Measurements from ENCODE around the gene BHLHA15.

DNA sequence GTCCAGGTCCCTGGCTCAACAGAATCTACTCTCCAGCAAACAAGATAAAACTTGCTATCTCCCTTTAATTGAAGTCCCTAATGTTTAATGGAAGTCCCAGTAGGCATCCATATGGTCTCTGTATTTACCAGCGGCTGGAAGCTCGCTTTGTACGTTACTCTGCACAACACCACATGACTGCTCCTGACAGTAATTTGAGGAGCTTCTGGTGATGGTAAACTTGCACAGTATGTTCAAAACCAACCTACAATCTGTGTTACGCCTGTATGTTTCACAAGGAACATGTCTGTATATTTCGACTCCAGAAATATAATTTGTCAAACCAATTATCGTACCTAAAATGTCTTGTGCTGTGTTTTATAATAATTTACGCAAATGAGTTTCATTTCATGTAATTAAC lies 45.2 kb downstream of the BHLHA15 start:
- TF ChIP-seq, protein P1, sequence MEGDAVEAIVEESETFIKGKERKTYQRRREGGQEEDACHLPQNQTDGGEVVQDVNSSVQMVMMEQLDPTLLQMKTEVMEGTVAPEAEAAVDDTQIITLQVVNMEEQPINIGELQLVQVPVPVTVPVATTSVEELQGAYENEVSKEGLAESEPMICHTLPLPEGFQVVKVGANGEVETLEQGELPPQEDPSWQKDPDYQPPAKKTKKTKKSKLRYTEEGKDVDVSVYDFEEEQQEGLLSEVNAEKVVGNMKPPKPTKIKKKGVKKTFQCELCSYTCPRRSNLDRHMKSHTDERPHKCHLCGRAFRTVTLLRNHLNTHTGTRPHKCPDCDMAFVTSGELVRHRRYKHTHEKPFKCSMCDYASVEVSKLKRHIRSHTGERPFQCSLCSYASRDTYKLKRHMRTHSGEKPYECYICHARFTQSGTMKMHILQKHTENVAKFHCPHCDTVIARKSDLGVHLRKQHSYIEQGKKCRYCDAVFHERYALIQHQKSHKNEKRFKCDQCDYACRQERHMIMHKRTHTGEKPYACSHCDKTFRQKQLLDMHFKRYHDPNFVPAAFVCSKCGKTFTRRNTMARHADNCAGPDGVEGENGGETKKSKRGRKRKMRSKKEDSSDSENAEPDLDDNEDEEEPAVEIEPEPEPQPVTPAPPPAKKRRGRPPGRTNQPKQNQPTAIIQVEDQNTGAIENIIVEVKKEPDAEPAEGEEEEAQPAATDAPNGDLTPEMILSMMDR (IDR thresholded peaks at IDR 0.05) = no peak
- no peak for TF ChIP-seq ZNF138 (CRISPR knock-in tag; conservative IDR thresholded peaks at IDR 0.05)
- TF ChIP-seq CBFB (CRISPR knock-in tag; IDR thresholded peaks at IDR 0.05; ENCODE audit: low read depth) = no peak
- no peak for TF ChIP-seq MAX (CRISPR knock-in tag; IDR thresholded peaks at IDR 0.05)
- no peak for TF ChIP-seq CREB1 (CRISPR knock-in tag; IDR thresholded peaks at IDR 0.05)
- TF ChIP-seq, protein P2, sequence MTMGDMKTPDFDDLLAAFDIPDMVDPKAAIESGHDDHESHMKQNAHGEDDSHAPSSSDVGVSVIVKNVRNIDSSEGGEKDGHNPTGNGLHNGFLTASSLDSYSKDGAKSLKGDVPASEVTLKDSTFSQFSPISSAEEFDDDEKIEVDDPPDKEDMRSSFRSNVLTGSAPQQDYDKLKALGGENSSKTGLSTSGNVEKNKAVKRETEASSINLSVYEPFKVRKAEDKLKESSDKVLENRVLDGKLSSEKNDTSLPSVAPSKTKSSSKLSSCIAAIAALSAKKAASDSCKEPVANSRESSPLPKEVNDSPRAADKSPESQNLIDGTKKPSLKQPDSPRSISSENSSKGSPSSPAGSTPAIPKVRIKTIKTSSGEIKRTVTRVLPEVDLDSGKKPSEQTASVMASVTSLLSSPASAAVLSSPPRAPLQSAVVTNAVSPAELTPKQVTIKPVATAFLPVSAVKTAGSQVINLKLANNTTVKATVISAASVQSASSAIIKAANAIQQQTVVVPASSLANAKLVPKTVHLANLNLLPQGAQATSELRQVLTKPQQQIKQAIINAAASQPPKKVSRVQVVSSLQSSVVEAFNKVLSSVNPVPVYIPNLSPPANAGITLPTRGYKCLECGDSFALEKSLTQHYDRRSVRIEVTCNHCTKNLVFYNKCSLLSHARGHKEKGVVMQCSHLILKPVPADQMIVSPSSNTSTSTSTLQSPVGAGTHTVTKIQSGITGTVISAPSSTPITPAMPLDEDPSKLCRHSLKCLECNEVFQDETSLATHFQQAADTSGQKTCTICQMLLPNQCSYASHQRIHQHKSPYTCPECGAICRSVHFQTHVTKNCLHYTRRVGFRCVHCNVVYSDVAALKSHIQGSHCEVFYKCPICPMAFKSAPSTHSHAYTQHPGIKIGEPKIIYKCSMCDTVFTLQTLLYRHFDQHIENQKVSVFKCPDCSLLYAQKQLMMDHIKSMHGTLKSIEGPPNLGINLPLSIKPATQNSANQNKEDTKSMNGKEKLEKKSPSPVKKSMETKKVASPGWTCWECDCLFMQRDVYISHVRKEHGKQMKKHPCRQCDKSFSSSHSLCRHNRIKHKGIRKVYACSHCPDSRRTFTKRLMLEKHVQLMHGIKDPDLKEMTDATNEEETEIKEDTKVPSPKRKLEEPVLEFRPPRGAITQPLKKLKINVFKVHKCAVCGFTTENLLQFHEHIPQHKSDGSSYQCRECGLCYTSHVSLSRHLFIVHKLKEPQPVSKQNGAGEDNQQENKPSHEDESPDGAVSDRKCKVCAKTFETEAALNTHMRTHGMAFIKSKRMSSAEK (CRISPR knock-in tag; IDR thresholded peaks at IDR 0.05; ENCODE audit: borderline replicate concordance) = no peak
- TF ChIP-seq AFF4 (CRISPR knock-in tag; IDR thresholded peaks at IDR 0.05; ENCODE audit: borderline replicate concordance) = no peak
- no peak for TF ChIP-seq IRF1 (CRISPR knock-in tag; IDR thresholded peaks at IDR 0.05)
- no peak for TF ChIP-seq ZNF121 (CRISPR knock-in tag; IDR thresholded peaks at IDR 0.05)
- TF ChIP-seq ELF4 (CRISPR knock-in tag; IDR thresholded peaks at IDR 0.05; ENCODE audit: low read depth) = no peak
- no peak for TF ChIP-seq STAT6 (CRISPR knock-in tag; conservative IDR thresholded peaks at IDR 0.05; ENCODE audit: low read depth)
- TF ChIP-seq ATF2 (CRISPR knock-in tag; IDR thresholded peaks at IDR 0.05; ENCODE audit: borderline replicate concordance, low read depth) = no peak

Data from WTC11 (cell line).